Hepatocyte (in vitro differentiated cells): Measurements from ENCODE around the gene SELENOK. TPM values are rescaled to one million over a fixed set of nuclear protein-coding genes. Genes with fewer than 3 reads are reported as not detected.

ENCODE experiments used
- DNase-seq: peaks from one replicate; pipeline ENCODE4 v3.0.0-alpha.2; 2016; ENCODE audit warnings: low spot score
- H2AFZ ChIP-seq: fragments of 200-600 bp; sonication (generic); 2 replicates; pipeline ENCODE4 v1.6.0; 2016; ENCODE audit warnings: antibody characterized with exemption, mild to moderate bottlenecking
- H3K27ac ChIP-seq: fragments of 200-600 bp; sonication (generic); 2 replicates; pipeline ENCODE4 v1.5.1; 2016; ENCODE audit warnings: mild to moderate bottlenecking
- H3K27me3 ChIP-seq: fragments of 200-600 bp; sonication (generic); 2 replicates; pipeline ENCODE4 v1.6.1; 2016
- H3K36me3 ChIP-seq: fragments of 200-600 bp; sonication (generic); replicated peaks from 2 replicates; pipeline ENCODE4 v1.5.1; 2016; ENCODE audit warnings: low read depth; ENCODE audit not compliant: insufficient read depth
- H3K4me1 ChIP-seq: fragments of 200-600 bp; sonication (generic); 2 replicates; pipeline ENCODE4 v1.5.1; 2016; ENCODE audit warnings: mild to moderate bottlenecking, moderate library complexity; ENCODE audit not compliant: insufficient read depth
- H3K4me2 ChIP-seq: fragments of 200-600 bp; sonication (generic); 2 replicates; pipeline ENCODE4 v1.6.0; 2016
- H3K4me3 ChIP-seq: fragments of 200-600 bp; sonication (generic); 2 replicates; pipeline ENCODE4 v1.5.1; 2016; ENCODE audit warnings: mild to moderate bottlenecking
- H3K79me2 ChIP-seq: fragments of 200-600 bp; sonication (generic); 2 replicates; pipeline ENCODE4 v1.6.0; 2017; ENCODE audit warnings: mild to moderate bottlenecking
- H3K9me2 ChIP-seq: fragments of 200-600 bp; sonication (generic); replicated peaks from 2 replicates; pipeline ENCODE4 v1.6.0; 2017; ENCODE audit warnings: mild to moderate bottlenecking; ENCODE audit not compliant: insufficient read depth
- H3K9me3 ChIP-seq: fragments of 200-600 bp; sonication (generic); 2 replicates; pipeline ENCODE4 v1.5.1; 2016; ENCODE audit warnings: low read depth, mild to moderate bottlenecking
- H4K20me1 ChIP-seq: fragments of 200-600 bp; sonication (generic); 2 replicates; pipeline ENCODE4 v1.6.0; 2016; ENCODE audit warnings: mild to moderate bottlenecking; ENCODE audit not compliant: insufficient read depth, poor library complexity, severe bottlenecking
- EZH2 ChIP-seq: fragments of 200-600 bp; sonication (generic); IDR thresholded peaks from 2 replicates; pipeline ENCODE4 v1.6.1; 2016; ENCODE audit warnings: antibody characterized with exemption, mild to moderate bottlenecking, borderline replicate concordance
- EZH2phosphoT487 ChIP-seq: fragments of 200-600 bp; sonication (generic); IDR thresholded peaks from one replicate; pipeline ENCODE4 v1.6.1; 2018; ENCODE audit warnings: antibody characterized with exemption, mild to moderate bottlenecking, low read depth, moderate library complexity; ENCODE audit not compliant: unreplicated experiment, severe bottlenecking
- WGBS: methylation state at CpG from one replicate; pipeline ENCODE4 v1.1.6; 2016; ENCODE audit warnings: low lambda C conversion rate; ENCODE audit errors: missing lambda C conversion rate; 5-methylcytosine and 5-hydroxymethylcytosine counted together
- polyA plus RNA-seq: library from polyadenylated mRNA; unstranded; fragments of >200 nt; fragmentation: Nextera tagmentation; extraction: Ambion mirVana; gene quantifications from 2 replicates; pipeline ENCODE4 v1.2.1, GENCODE V29; 2016
- total RNA-seq: library from RNA; depleted of rRNA; stranded (reverse); fragments of >200 nt; gene quantifications from 2 replicates; pipeline ENCODE4 v1.2.3, GENCODE V29; 2014
- TF ChIP-seq, protein P1 (sequence below): fragments of 200-600 bp; sonication (generic); IDR thresholded peaks from 2 replicates; pipeline ENCODE4 v1.5.1; 2016; ENCODE audit warnings: antibody characterized with exemption, mild to moderate bottlenecking; ENCODE audit not compliant: poor library complexity

The SELENOK gene
- total and polyA plus RNA-seq, 2 experiments from 2014 or later, result 59.7 to 155 TPM

GRCh38 chr3:53858096-53858741 lies 33.4 kb downstream of the SELENOK start:
- Histone ChIP-seq H3K9me3 (no peaks in the 10 kb centered on the region), H3K27ac (no peak overlapping the region), H3K27me3 (no peaks in the 10 kb centered on the region), H3K9me2 (no peaks in the 10 kb centered on the region), H3K4me3 (no peak overlapping the region), H3K79me2 (no peaks in the 10 kb centered on the region), H3K36me3 (no peaks in the 10 kb centered on the region), H2AFZ (no peak overlapping the region), H4K20me1 (no peaks in the 10 kb centered on the region), H3K4me2 (no peak overlapping the region), H3K4me1 (no peaks in the 10 kb centered on the region)
- no peak for DNase-seq
- TF ChIP-seq, protein P1, sequence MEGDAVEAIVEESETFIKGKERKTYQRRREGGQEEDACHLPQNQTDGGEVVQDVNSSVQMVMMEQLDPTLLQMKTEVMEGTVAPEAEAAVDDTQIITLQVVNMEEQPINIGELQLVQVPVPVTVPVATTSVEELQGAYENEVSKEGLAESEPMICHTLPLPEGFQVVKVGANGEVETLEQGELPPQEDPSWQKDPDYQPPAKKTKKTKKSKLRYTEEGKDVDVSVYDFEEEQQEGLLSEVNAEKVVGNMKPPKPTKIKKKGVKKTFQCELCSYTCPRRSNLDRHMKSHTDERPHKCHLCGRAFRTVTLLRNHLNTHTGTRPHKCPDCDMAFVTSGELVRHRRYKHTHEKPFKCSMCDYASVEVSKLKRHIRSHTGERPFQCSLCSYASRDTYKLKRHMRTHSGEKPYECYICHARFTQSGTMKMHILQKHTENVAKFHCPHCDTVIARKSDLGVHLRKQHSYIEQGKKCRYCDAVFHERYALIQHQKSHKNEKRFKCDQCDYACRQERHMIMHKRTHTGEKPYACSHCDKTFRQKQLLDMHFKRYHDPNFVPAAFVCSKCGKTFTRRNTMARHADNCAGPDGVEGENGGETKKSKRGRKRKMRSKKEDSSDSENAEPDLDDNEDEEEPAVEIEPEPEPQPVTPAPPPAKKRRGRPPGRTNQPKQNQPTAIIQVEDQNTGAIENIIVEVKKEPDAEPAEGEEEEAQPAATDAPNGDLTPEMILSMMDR, result no peak
- TF ChIP-seq EZH2phosphoT487, result no peak
- no peak for TF ChIP-seq EZH2
- WGBS, result 85% methylated on average over 7 of the region's 7 CpGs

- Histone ChIP-seq H3K79me2 (no peaks in the 10 kb centered on the region), H3K4me1 (no peaks in the 10 kb centered on the region), H2AFZ (no peak overlapping the region), H3K36me3 (no peaks in the 10 kb centered on the region), H3K27me3 (no peaks in the 10 kb centered on the region), H3K4me3 (no peak overlapping the region), H3K9me3 (no peaks in the 10 kb centered on the region), H3K9me2 (no peaks in the 10 kb centered on the region), H3K4me2 (no peak overlapping the region), H3K27ac (no peak overlapping the region), H4K20me1 (no peaks in the 10 kb centered on the region)
- TF ChIP-seq EZH2phosphoT487 (no peak), EZH2 (no peak)
- TF ChIP-seq, protein P1, result no peak
- DNase-seq, result no peak
- WGBS, result 85% methylated on average over 7 of the region's 7 CpGs
These were observed 34.7 kb downstream of the SELENOK start for GRCh38 chr3:53856964-53857363.

GRCh38 chr3:53850895-53851294 lies 40.8 kb downstream of the SELENOK start:
- Histone ChIP-seq H3K79me2 (peaks cover 3% of the 10 kb centered on the region), H3K4me1 (peaks cover 4% of the 10 kb centered on the region), H3K36me3 (no peaks in the 10 kb centered on the region), H3K4me3 (no peak overlapping the region), H3K9me3 (no peaks in the 10 kb centered on the region), H3K27me3 (no peaks in the 10 kb centered on the region), H2AFZ (no peak overlapping the region), H4K20me1 (no peaks in the 10 kb centered on the region), H3K4me2 (no peak overlapping the region), H3K9me2 (no peaks in the 10 kb centered on the region), H3K27ac (no peak overlapping the region)
- 74% methylated on average over 5 of the region's 5 CpGs for WGBS
- no peak for TF ChIP-seq EZH2phosphoT487
- TF ChIP-seq, protein P1, result no peak
- peak; percentile 50 for DNase-seq

DNA sequence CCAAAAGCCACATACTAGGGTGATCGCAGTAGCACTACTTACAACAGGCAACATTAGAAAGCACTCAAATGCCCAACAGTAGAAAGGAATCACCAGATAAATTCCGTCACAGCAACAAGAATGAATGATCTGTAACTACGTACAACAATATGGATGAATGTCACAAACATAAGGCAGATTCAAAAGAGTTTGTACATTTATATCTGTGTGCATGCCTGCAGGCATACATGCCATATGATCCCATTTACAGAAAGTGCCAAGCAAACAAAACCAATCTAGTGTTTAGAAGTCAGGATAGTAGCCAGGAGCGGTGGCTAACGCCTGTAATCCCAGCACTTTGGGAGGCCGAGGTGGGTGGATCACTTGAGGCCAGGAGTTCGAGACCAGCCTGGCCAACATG lies 41.7 kb downstream of the SELENOK start:
- Histone ChIP-seq H3K9me2 (no peaks in the 10 kb centered on the region), H3K27me3 (no peaks in the 10 kb centered on the region), H3K36me3 (no peaks in the 10 kb centered on the region), H3K4me3 (no peak overlapping the region), H3K4me1 (peaks cover 9% of the 10 kb centered on the region), H3K27ac (no peak overlapping the region), H3K9me3 (no peaks in the 10 kb centered on the region), H2AFZ (no peak overlapping the region), H3K79me2 (peaks cover 3% of the 10 kb centered on the region), H3K4me2 (no peak overlapping the region), H4K20me1 (no peaks in the 10 kb centered on the region)
- 98% methylated on average over 7 of the region's 7 CpGs for WGBS
- TF ChIP-seq, protein P1, result no peak
- no peak for TF ChIP-seq EZH2
- no peak for TF ChIP-seq EZH2phosphoT487
- DNase-seq, result no peak
